Parathyroid adenoma (tissue), 2 donors: ENCODE measurements around the gene SLC23A3.

Source experiments
- H2AFZ ChIP-seq: fragments of 300-600 bp; sonication (generic); one replicate; pipeline ENCODE4 v1.7.0; 2017; ENCODE audit warnings: antibody characterized with exemption, mild to moderate bottlenecking
- H3K27ac ChIP-seq: fragments of 300-600 bp; sonication (generic); one replicate; pipeline ENCODE4 v1.7.0; 2017
- H3K27me3 ChIP-seq: fragments of 300-600 bp; sonication (generic); one replicate; pipeline ENCODE4 v1.7.0; 2017; ENCODE audit warnings: low read length; ENCODE audit not compliant: control insufficient read depth, insufficient read depth
- H3K36me3 ChIP-seq: fragments of 300-600 bp; sonication (generic); one replicate; pipeline ENCODE4 v1.7.0; 2017; ENCODE audit warnings: low read length; ENCODE audit not compliant: control insufficient read depth, insufficient read depth
- H3K4me1 ChIP-seq: fragments of 300-600 bp; sonication (generic); one replicate; pipeline ENCODE4 v1.7.0; 2017; ENCODE audit warnings: control low read depth
- H3K4me2 ChIP-seq: fragments of 300-600 bp; sonication (generic); one replicate; pipeline ENCODE4 v1.7.0; 2017; ENCODE audit warnings: low read length
- H3K4me3 ChIP-seq: fragments of 300-600 bp; sonication (generic); one replicate; pipeline ENCODE4 v1.7.0; 2017; ENCODE audit warnings: low read depth, low read length
- H3K79me2 ChIP-seq: fragments of 300-600 bp; sonication (generic); one replicate; pipeline ENCODE4 v1.7.0; 2017; ENCODE audit warnings: control low read depth
- H3K9ac ChIP-seq: fragments of 300-600 bp; sonication (generic); one replicate; pipeline ENCODE4 v1.7.0; 2017; ENCODE audit warnings: mild to moderate bottlenecking
- H3K9me3 ChIP-seq: fragments of 300-600 bp; sonication (generic); one replicate; pipeline ENCODE4 v1.7.0; 2017; ENCODE audit warnings: low read length; ENCODE audit not compliant: control insufficient read depth
- CTCF ChIP-seq: fragments of 300-600 bp; sonication (generic); IDR thresholded peaks from one replicate; pipeline ENCODE4 v1.7.0; 2017; ENCODE audit warnings: antibody characterized with exemption, mild to moderate bottlenecking
- donor health status: primary hyperparathyroidism.

SLC23A3 gene

GRCh38 chr2:219172231-219173154 lies 2.7 kb upstream of the SLC23A3 start:
- TF ChIP-seq CTCF: no peak
- Histone ChIP-seq H3K4me1 (peaks cover 3% of the 10 kb centered on the region), H3K36me3 (no peaks in the 10 kb centered on the region), H3K4me3 (no peak overlapping the region), H3K27me3 (no peaks in the 10 kb centered on the region), H3K27ac (no peak overlapping the region), H3K9me3 (no peaks in the 10 kb centered on the region), H3K79me2 (no peaks in the 10 kb centered on the region), H3K9ac (no peak overlapping the region), H3K4me2 (no peak overlapping the region), H2AFZ (no peak overlapping the region)

GRCh38 chr2:219171231-219171651 lies 1.4 kb upstream of the SLC23A3 start:
- Histone ChIP-seq H3K36me3 (no peaks in the 10 kb centered on the region), H3K4me3 (no peak overlapping the region), H3K4me1 (peaks cover 3% of the 10 kb centered on the region), H3K9me3 (no peaks in the 10 kb centered on the region), H3K79me2 (no peaks in the 10 kb centered on the region), H3K9ac (no peak overlapping the region), H3K4me2 (no peak overlapping the region), H3K27me3 (no peaks in the 10 kb centered on the region), H2AFZ (no peak overlapping the region), H3K27ac (peak overlapping the region; percentile 37)
- peak; percentile 72 for TF ChIP-seq CTCF

- H3K79me2 ChIP-seq: no peaks in the 10 kb centered on the region
- no peak for TF ChIP-seq CTCF
- H3K27ac ChIP-seq: no peak overlapping the region
- H2AFZ ChIP-seq: no peak overlapping the region
- H3K36me3 ChIP-seq: no peaks in the 10 kb centered on the region
- no peaks in the 10 kb centered on the region for H3K27me3 ChIP-seq
- no peak overlapping the region for H3K4me3 ChIP-seq
- no peak overlapping the region for H3K4me2 ChIP-seq
- H3K4me1 ChIP-seq: no peaks in the 10 kb centered on the region
- no peak overlapping the region for H3K9ac ChIP-seq
- no peaks in the 10 kb centered on the region for H3K9me3 ChIP-seq
Measured at GRCh38 chr2:219168932-219169331, 897 bp downstream of the SLC23A3 start.

GRCh38 chr2:219168526-219168925 lies 1.3 kb downstream of the SLC23A3 start:
- Histone ChIP-seq H3K9me3 (no peaks in the 10 kb centered on the region), H3K9ac (no peak overlapping the region), H3K4me3 (no peak overlapping the region), H3K4me1 (no peaks in the 10 kb centered on the region), H3K36me3 (no peaks in the 10 kb centered on the region), H2AFZ (no peak overlapping the region), H3K4me2 (no peak overlapping the region), H3K27me3 (no peaks in the 10 kb centered on the region), H3K27ac (no peak overlapping the region), H3K79me2 (no peaks in the 10 kb centered on the region)
- no peak for TF ChIP-seq CTCF

- Histone ChIP-seq H3K27ac (no peak overlapping the region), H3K4me2 (no peak overlapping the region), H3K79me2 (no peaks in the 10 kb centered on the region), H3K9ac (no peak overlapping the region), H3K27me3 (no peaks in the 10 kb centered on the region), H3K4me1 (no peaks in the 10 kb centered on the region), H3K4me3 (no peak overlapping the region), H3K9me3 (no peaks in the 10 kb centered on the region), H2AFZ (no peak overlapping the region), H3K36me3 (no peaks in the 10 kb centered on the region)
- TF ChIP-seq CTCF: no peak
Measured at GRCh38 chr2:219167997-219168396, 1.8 kb downstream of the SLC23A3 start.
